Measurements from ENCODE around the gene PRDM1.

The PRDM1 gene

DNA sequence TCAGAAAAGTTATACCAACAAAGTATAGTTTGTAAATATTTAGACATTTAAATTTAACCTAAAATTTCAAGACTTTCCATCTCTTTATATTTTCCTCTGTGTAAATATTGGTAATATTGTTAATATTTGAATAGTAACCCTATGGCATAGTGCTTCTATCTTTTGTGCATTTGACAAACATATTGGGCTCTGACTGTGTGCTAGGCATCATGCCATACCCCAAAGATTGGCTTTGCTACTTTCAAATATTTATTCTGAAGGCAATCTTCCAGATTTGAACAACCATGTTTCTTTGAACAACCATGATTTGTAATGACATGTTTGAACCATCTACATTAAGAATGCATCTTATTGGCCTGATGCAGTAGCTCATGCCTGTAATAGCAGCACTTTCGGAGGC lies 15.5 kb upstream of the PRDM1 start:
- DNase-seq (ENCODE audit: low spot score): no peak

DNA sequence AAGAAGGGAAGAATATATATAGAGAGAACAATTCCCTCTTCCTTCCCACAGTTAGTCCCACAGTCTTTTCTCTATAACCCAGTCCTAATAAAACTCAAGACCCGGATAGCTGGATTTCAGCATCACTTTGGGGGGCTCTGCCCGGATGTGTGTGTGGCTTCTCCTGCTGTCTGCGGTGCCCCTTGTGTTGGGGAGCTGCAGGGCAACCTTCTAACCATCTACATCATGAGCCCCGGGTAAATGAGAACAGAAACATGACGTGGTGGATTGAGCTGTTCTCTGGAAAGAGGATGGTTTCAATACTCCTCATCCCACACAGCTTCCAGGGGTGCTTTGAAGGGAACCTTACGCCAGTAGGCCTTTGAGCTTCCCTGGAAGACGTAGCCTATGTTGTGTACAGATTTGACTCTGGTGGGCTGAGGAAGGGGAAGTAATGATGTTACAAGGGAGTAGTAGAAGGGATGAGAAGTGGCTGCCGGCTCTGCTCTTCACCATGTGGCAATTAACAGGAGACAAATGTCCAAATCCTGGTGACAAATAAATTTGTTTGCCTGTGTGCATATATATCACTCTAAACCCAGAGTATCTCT lies 13.5 kb upstream of the PRDM1 start:
- DNase-seq (ENCODE audit: low spot score): no peak

DNA sequence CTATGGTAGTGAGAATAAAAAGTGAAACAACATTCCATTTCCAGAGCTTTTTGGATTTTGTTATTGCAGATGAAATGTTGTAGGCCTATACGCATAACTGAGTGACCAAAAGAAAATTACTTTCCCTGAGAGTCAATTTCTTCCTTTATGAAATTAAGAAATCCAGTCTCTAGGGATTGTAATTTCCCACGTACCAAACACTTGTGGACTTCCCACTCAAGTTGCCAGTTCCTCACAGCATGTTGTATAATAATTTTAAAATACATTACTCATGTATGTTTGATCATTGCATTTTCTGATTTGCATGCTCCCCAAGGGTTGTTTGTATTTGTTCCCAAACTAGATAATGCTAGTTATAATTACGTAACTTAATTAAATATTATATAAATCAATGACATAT lies 12.0 kb upstream of the PRDM1 start:
- no peak for DNase-seq (ENCODE audit: low spot score)

DNA sequence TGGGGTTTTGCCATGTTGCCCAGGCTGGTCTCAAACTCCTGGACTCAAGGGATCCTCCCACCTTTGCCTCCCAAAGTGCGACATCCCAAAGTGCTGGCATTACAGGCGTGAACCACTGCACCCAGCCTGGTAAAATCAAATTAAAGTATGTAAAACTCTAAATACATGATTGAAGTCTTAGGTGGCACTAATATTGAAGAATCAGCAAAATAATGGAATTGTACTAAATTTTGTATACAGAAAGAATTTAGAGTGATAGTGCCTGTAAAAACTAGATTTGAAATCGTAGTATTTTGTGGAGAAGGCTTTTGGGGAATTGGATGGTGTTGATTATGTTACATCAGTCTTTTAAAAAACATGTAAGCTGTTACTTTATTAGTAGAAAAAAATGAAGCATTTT lies 10.0 kb upstream of the PRDM1 start:
- DNase-seq (ENCODE audit: low spot score): no peak

DNA sequence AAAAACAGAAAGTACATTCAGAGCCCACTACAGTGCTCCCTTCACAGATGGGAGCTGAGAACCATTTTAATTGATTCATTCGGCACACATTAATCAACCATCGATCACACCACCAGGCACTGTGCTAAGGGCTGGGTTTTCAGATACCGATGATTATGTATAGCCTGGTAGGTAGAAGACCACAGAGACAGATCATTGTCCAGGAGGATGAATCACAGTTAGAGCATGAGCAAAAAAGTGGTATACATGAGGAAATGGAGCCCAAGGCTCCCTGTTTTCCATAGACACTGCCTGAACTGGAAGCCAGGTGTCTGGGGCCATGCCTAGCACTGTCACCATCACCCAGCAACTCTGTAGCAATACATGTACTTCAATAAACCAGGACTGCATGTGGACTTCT lies 9.0 kb upstream of the PRDM1 start:
- DNase-seq (ENCODE audit: low spot score): no peak

DNA sequence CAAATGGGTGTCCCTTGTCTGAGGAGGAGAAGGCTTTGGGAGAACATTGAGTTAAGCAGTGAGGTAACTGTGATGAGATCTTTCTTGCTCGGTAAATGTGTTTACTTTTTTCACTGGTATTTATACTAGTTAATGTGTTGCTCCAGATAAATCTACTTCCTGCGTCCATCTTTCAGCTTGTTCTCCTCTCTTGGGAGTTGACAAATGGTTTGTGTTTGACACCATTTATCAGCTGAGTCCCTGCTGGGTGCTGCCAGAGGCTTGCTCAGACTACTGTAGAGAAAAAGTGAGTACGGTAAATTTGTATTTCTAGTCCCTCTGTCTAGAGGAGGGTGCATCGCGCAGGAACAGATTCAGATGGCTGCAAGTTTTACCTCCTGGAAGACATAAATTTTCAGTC lies 8.3 kb upstream of the PRDM1 start:
- DNase-seq (ENCODE audit: low spot score): no peak

DNA sequence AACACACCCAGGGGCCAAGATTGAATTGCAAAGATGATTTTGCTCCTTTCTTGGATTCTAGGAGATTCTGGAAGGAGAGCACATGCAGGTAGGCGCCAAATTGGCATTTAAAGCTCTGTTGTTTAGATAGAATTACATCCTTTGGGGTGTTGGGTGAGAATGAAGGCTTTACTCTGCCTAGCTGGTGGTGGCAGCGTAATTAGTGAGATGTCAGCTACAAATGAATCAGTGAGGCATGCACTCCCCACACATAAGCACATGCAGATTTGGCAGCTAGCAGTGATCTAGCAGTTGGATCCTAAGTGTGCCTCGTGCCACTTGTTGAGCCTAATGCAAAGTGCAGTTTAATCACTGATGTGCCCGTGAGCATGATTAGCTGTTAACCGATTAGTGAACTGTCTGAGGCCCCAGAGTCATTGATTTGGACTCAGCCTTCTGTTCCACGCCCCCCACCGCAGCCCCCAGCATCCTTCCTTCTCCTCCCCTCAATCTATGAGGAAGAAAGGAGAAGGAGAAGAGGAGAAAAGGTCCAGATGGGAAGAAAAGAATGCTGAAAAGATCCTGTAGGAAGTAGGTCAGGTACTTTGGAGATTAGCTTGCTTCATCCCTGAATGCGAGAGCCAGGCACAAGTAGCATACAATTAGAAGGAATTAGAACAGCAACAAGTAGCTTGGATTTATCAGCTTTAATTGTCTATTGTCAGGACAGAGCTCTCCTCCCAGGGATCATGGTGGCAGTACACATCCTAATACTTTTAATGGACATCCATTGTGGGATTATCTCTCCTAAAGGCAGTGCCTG lies 6.0 kb upstream of the PRDM1 start:
- no peak for DNase-seq (ENCODE audit: low spot score)

DNA sequence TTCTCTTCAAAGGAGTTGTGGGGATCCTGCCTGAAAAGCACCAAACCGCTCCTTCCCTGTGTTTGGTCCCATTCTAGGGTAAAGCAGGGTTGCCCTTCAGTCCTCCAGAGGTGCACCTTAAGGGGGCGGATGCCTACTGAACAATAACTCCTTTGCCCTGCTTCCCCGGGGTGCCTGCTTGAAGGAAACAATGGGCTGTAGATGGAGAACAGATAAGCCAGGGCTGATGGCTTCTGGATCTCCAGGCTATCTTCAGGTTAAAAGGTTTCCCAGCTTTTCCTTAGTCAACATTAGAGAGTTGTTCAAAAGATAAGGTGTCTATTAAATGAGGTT lies 5.4 kb upstream of the PRDM1 start:
- DNase-seq (ENCODE audit: low spot score): no peak

DNA sequence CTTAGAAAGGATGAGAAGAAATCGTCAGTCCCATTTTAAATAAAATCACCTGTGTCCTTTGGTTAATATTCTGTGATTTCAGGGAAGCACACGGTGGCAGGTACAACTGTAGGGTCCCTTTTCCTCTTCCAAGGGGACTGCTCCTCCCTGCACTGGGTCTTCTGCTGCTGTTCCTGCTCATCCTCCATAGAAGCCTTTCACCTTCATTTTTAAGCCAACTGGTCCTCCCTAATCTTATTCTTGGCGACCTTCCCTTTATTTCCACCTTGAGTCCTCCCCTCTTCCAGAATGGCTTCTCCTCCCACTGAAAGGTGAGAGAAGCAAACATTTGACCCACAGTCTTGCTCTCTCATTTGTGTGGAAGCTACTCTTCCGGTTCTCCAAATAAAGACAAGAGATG lies 4.4 kb upstream of the PRDM1 start:
- DNase-seq (ENCODE audit: low spot score): no peak

DNA sequence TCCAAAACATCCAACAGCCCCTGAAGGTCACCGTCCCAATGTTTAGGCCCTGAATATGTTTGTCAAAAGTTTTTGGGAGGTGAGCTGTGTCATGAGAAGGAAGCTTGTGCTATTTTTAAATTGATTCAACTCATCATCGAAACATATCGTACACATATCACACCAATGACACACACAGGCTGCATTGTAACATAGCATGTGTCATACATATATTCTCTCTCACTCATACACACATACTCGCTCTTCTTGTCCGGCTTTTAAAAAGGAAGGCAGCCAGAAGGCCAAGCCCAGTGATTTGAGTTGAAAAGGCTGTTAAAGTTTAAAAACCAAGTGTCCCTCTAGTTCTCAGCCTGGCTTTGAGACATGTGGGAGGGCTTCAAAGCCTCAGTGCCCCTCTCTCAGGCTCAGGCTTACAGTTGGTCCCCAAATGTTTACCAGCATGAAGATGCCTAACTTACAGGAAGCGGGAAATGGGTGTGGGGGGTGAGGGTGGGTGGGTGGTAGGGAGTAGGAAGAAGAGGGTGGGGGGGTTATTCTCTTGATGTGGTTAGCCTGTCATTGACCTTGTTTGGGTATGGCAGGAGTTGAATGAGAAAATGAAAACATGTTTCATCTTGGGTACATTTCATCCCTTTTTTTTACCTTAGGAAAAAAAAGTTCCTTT lies 3.3 kb upstream of the PRDM1 start:
- DNase-seq (ENCODE audit: low spot score): no peak

DNA sequence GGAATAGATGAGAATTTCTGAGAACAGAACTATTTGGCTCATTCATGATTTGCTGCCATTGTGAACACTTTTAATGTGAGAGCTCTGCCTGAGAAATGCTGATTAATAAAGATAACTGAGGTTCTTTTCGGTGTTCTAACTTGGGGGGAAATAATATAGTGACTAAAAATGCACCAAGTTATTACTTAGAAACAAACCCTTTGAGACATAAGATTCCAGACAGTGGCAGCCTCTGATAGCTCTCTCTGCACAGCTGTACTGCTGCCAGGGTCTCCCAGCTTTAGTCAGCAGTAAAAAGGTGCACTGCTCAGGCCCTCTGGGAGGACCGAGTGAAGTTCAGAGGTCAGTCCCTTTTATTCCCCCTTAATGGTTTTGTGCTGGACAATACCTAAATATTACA lies 2.5 kb upstream of the PRDM1 start:
- DNase-seq (ENCODE audit: low spot score): no peak

DNA sequence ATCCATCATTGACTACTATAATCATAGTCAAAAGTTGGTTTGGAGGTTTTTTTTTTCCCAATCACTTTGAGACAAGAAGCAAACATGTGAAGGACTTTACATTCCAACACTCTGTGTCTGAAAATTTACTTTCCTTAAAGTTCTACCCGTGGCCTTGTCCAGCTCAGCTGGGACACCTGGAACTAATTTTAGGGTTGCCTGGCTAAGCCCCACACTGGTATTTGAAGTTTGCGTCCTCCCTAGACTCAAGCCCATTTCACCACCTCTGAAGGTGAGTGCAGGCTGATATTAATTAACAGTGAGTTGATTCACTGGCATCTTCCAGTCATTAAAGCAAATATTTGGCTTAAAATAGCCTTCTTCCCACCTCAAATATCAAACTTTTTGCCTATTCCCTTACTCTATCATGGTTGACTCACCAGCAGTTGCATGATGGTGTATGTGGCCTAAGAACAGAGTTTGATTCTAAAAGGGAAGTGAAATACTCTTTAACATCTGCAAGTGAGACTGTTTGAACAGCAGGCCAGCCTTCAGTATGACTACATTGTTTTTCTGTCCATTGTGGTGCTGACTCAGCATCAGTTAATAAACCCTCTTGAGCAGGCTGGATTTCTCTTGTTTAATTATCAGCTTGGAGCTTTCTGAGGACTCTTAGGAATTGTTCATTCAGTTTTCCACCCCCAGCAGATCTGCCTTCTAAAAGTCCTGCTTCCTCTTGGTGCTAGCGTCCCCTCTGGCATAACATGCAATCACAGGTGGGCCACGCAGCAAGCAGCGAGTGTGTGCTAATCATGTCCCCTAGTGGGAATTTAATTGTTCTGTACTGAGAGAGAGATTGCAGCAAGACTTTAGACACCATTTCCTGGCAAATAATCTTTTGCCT lies 1.8 kb upstream of the PRDM1 start:
- DNase-seq (ENCODE audit: low spot score): peak; percentile 77

DNA sequence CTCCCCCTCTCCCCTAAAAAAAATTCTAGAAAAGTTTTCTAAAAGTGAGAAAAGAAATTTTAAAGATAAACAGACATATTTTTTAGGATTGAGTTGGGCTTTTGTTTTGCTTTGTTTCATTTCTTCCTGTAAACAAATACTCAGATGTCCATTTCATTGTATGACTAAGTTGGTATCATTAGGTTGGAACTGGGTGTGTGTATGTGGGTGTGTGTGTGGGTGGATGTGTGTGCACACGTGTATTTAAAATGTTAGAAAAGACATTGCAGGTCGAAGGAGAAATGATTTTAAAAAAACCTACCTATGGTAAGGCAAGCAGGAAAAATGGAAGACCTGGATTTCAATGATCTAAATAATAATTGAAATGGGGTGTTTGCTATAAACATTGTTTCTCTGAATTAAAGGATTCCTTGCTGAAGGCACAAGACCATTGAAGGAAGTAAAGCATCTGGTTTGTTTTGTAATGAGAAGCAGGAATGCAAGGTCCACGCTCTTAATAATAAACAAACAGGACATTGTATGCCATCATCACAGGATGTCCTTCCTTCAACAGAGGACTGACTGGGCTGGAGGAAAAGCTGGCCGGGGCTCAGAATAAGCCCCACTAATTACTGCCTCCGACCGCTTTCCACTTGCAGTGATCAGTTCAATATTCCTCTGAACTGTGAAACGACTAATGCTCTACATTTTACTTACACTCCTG lies 996 bp upstream of the PRDM1 start:
- DNase-seq (ENCODE audit: low spot score): no peak

DNA sequence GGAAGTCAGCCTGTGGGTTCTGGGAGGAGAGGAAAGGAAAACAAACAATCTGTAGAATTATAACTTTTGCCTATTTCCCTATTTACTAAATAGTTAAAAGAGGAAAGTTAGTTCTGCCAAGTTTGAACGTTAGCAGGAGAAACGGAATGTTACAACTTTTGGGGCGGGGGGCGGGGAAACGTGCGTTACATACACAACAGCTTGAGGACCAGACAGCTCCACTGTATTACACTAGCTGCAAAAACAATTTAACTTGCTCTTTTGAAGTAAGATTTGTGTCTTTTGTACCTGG lies 498 bp upstream of the PRDM1 start:
- no peak for DNase-seq (ENCODE audit: low spot score)

DNA sequence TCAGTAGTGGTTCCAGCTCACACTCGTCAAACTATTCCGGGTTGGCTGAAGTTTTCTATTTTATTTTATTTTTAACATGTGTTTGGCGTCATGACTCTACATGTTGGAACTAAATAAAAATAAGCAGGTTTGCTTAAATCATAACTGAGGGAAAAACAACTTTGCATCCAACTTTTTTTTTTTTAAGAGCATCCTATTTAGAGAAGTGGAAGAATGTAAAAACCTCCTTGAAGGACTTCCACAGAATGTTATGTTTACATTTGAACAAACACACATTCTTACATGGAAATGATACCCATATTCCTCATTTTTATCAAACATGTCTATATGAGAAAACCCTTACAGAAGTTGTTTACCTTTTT lies 659 bp downstream of the PRDM1 start:
- DNase-seq (ENCODE audit: low spot score): no peak

DNA sequence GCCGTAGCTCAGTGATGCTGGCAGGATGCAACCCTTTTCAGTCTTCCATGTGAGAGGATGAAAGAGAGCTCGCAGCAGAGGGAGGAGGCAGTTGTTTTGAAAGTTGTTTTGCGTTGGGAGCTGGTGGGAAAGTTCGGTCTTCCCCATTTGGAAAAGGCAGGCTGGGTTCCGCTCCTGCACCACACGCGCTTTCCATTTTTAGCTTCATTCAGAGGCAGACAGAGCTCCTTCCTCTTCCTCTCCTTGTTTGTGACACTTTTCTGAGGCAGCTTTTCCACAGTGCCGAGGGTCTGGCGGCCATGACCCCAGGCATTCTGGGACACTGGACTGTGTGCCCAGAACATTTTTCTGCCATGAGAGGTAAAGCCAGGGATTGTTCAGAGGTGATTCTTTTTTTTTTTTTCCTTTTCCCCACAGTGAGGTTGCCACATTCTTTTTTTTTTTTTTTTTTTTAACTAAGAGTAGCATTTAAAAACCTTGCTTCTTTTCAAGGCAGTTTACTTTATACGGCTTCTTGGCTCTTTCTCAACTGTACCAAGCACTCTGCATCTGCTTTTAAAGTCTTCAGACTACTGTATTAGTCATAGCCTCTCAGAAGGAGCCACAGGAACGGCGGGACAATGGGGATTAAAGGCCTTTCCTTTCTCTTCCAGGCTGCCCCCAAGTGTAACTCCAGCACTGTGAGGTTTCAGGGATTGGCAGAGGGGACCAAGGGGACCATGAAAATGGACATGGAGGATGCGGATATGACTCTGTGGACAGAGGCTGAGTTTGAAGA lies 1.6 kb downstream of the PRDM1 start:
- DNase-seq (ENCODE audit: low spot score): no peak

DNA sequence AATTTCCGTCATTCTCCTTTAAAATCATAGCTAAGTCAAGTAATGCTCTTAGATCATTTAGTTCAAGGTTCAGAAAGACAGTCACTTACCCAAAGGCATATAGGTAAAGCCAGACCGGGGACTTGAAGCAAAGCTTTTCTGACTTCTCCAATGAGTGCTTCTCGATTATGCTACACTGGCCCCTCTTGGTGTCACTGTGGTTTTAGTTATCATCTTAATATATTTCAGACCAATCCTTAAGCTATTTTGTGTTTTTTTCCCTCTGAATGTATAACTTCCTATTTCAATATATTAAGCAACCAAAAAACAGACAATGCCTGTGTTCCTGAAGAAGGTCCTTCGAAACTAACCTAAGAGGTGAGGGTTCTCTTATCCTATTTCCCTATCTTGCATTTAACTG lies 3.9 kb downstream of the PRDM1 start:
- no peak for DNase-seq (ENCODE audit: low spot score)

DNA sequence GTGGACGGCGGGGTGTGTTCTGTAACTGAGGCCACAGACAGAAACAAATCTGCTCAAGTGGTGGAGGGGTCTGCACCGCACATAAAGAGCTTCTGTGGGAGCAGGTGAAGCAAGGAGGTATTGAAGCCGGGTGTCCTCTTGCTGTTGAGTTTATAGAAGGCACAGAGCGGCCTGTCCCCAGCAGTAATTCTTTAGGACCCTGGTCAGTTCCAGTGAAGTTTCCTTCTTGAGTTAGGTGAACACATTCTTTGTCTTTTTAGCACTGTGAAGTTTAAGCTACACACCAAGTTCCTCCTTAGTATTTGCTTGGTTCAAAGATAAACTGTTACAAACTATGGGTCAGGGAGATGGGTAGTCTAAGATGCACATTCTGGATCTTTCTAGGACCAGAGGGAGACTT lies 6.1 kb downstream of the PRDM1 start:
- no peak for DNase-seq (ENCODE audit: low spot score)

DNA sequence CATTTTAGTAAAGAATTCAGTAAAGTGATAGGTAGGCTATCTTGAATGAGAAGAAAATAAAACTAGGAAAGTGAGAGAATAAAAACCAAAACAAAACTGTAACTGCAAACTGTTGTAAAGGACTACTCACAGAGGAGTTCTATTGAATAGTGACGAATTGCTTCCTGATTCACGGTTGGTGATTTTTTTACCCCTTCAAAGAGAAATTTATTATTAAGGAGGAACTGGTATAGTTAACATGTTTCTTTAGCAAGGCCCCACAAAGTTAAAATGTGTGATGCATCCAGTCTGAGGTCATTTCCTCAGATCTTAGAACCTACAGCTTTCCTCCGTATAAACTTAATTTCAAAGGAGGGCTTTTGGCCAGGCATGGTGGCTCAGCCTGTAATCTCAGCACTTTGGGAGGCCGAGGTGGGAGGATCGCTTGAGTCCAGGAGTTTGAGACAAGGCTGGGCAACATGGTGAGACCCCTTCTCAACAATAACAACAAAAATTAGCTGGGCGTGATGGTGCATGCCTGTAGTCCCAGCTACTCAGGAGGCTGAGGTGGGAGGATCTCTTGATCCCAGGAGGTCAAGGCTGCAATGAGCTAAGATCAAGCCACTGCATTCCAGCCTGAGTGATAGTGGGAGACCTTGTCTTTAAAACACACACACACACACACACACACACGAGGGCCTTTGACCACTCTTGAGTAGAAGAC lies 8.3 kb downstream of the PRDM1 start:
- DNase-seq (ENCODE audit: low spot score): no peak

DNA sequence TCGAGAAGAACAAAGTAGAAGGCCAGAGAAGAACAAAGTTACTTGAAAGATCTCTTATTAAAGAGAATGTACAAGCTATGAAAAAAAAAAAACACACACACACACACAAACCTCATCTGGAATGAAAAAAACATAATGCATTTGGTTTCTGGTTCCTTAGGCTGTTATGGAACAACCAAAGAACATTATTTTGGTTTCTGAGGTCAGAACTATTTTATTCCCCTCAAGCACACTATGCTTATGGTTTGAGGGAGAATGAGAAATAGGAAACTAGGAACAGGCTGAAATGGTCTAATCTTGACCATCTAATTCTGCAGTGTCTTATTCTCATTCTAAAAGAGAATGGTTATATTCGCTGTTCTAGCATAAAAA lies 8.8 kb downstream of the PRDM1 start:
- DNase-seq (ENCODE audit: low spot score): no peak

Data from HuH-7 (cell line).